ENCODE results near the gene ATP5F1D. TPM values are rescaled to one million over a fixed set of nuclear protein-coding genes. Genes with fewer than 3 reads are reported as not detected.

ATP5F1D gene
- polyA plus RNA-seq, 4 donors = 56.5 to 155 (median 92.1) TPM

GRCh38 chr19:1256646-1257474 is 15.3 kb downstream of the ATP5F1D start:
- no peak for DNase-seq (ENCODE audit: low read depth in 4 of 4, low spot score in 3 of 4)

- DNase-seq (ENCODE audit: low read depth in 4 of 4, low spot score in 3 of 4) = no peak
These were observed 16.1 kb downstream of the ATP5F1D start for GRCh38 chr19:1257475-1258162.

GRCh38 chr19:1258163-1258492 is 16.6 kb downstream of the ATP5F1D start:
- DNase-seq (ENCODE audit: low read depth in 4 of 4, low spot score in 3 of 4) = no peak

- DNase-seq (ENCODE audit: low read depth in 4 of 4, low spot score in 3 of 4) = no peak
These were observed 17.2 kb downstream of the ATP5F1D start for GRCh38 chr19:1258707-1259205.

- no peak for DNase-seq (ENCODE audit: low read depth in 4 of 4, low spot score in 3 of 4)
These were observed 17.8 kb downstream of the ATP5F1D start for GRCh38 chr19:1259206-1259875.

- no peak for DNase-seq (ENCODE audit: low read depth in 4 of 4, low spot score in 3 of 4)
These were observed 18.6 kb downstream of the ATP5F1D start for GRCh38 chr19:1259876-1260748.

- DNase-seq (ENCODE audit: low read depth in 4 of 4, low spot score in 3 of 4) = peak; percentile 88 to 92 (median 91)
These were observed 19.4 kb downstream of the ATP5F1D start for GRCh38 chr19:1260749-1261537.

GRCh38 chr19:1261538-1261797 is 19.9 kb downstream of the ATP5F1D start:
- no peak for DNase-seq (ENCODE audit: low read depth in 4 of 4, low spot score in 3 of 4)

GRCh38 chr19:1261798-1262622 is 20.5 kb downstream of the ATP5F1D start:
- DNase-seq (ENCODE audit: low read depth in 4 of 4, low spot score in 3 of 4) = no peak

- DNase-seq (ENCODE audit: low read depth in 4 of 4, low spot score in 3 of 4) = no peak
These were observed 21.1 kb downstream of the ATP5F1D start for GRCh38 chr19:1262623-1263123.

GRCh38 chr19:1263188-1263587 is 21.6 kb downstream of the ATP5F1D start:
- DNase-seq (ENCODE audit: low read depth in 4 of 4, low spot score in 3 of 4) = no peak

- DNase-seq (ENCODE audit: low read depth in 4 of 4, low spot score in 3 of 4) = no peak
These were observed 23.5 kb downstream of the ATP5F1D start for GRCh38 chr19:1264801-1265614.

GRCh38 chr19:1265615-1266128 is 24.1 kb downstream of the ATP5F1D start:
- no peak for DNase-seq (ENCODE audit: low read depth in 4 of 4, low spot score in 3 of 4)

- DNase-seq (ENCODE audit: low read depth in 4 of 4, low spot score in 3 of 4) = no peak
These were observed 24.8 kb downstream of the ATP5F1D start for GRCh38 chr19:1266129-1266915.

GRCh38 chr19:1266916-1267476 is 25.4 kb downstream of the ATP5F1D start:
- no peak for DNase-seq (ENCODE audit: low read depth in 4 of 4, low spot score in 3 of 4)

- no peak for DNase-seq (ENCODE audit: low read depth in 4 of 4, low spot score in 3 of 4)
These were observed 26.1 kb downstream of the ATP5F1D start for GRCh38 chr19:1267477-1268225.
